GM18870 (cell line): ENCODE measurements around the gene PFDN2.

Source experiments
- ATAC-seq: cut with Tn5 transposase; IDR thresholded peaks from one replicate; pipeline ENCODE4 v1.9.1; 2021; ENCODE audit warnings: moderate library complexity; ENCODE audit not compliant: unreplicated experiment

The PFDN2 gene

GRCh38 chr1:161061419-161061818, 56.4 kb downstream of the PFDN2 start:
- ATAC-seq, result no peak

- ATAC-seq, result no peak
Measured at GRCh38 chr1:161059293-161059692, 58.5 kb downstream of the PFDN2 start.

DNA sequence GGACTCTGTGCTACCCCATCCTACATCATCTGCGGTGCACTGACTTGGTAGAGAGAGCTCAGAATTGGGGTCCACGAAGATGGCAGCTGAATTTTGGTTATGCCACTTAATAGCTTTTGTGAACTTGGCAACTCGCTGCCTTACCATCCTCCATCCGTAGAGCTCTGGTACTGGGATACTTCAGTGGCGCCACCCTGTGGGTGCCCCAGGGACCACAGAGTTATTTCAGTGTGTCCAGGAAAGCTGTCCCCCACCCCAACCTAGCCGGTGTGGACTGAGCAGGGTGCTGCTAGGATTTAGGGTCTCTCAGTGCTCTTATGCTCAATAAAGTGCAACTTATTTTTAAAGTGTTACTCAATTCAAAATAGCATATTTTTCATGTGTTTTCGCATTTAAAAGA, 63.0 kb downstream of the PFDN2 start:
- no peak for ATAC-seq

DNA sequence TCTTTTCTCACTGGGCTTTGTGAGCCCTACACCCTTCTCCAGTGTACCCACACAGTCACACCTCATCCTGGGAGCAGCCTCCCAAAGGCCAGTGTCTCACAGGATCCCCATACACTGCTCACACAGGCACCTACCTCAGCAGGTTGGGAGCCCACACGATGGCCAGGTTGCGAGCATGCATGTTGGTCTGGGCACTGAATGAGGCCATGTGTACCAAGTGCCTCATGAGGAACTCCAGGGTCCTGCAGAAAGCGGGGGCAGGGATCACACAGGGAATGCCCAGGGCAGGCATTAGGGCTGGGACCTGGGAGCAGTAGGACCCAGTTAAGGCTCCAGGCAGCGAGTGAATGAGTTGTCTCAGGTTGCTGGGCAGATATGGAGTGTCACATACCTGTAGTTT, 63.6 kb downstream of the PFDN2 start:
- ATAC-seq, result no peak

GRCh38 chr1:161052899-161053298, 64.9 kb downstream of the PFDN2 start:
- ATAC-seq, result no peak

GRCh38 chr1:161051219-161051618, 66.6 kb downstream of the PFDN2 start:
- no peak for ATAC-seq
